ENCODE results near the gene CDKN2AIPNL.

DNA sequence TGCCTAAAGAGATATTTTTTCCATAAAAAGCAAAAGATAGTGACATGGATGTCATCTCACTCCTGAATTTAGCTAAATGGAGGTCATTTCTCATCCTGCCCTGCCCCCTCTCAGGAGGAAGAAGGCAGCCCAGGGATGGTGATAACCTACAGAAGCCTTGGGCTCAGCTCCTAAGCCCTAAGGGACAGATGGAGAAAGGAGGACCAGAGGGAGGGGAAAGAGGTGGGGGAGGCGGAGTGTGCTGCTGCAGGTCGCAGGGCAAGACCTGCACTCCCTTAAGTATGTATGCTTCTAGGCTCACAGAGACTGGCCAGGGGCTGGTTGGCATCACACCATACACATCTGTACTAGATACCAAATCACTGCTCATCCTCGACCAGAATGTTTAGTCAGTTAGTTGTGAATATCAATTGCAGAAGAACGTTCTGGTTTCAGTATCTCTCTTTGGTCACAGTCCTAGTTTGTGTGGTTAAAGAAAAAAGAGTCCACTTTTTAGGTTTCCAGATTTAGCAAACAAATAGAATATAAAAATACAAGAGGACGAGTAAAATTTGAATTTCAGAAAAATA is 18.4 kb upstream of the CDKN2AIPNL start:
- TF ChIP-seq, protein P1, sequence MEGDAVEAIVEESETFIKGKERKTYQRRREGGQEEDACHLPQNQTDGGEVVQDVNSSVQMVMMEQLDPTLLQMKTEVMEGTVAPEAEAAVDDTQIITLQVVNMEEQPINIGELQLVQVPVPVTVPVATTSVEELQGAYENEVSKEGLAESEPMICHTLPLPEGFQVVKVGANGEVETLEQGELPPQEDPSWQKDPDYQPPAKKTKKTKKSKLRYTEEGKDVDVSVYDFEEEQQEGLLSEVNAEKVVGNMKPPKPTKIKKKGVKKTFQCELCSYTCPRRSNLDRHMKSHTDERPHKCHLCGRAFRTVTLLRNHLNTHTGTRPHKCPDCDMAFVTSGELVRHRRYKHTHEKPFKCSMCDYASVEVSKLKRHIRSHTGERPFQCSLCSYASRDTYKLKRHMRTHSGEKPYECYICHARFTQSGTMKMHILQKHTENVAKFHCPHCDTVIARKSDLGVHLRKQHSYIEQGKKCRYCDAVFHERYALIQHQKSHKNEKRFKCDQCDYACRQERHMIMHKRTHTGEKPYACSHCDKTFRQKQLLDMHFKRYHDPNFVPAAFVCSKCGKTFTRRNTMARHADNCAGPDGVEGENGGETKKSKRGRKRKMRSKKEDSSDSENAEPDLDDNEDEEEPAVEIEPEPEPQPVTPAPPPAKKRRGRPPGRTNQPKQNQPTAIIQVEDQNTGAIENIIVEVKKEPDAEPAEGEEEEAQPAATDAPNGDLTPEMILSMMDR (IDR thresholded peaks at IDR 0.05; ENCODE audit: borderline replicate concordance, extremely low read depth, low read length, poor library complexity, severe bottlenecking) = no peak
- TF ChIP-seq EZH2 (IDR thresholded peaks at IDR 0.05; ENCODE audit: borderline replicate concordance, low read depth, low read length, severe bottlenecking) = no peak

Data from DND-41 (cell line).